Breast epithelium (tissue), 3 donors: Measurements from ENCODE around the gene EPHA2.

Experiments used
- CTCF ChIP-seq, 3 donors: fragments of 450-650 bp; IDR thresholded peaks; one replicate each; pipeline ENCODE4 v1.5.1; 2016 to 2017; ENCODE audit warnings: antibody characterized with exemption in 3 of 3, mild to moderate bottlenecking in 3 of 3, moderate library complexity in 3 of 3
- POLR2A ChIP-seq: fragments of 450-650 bp; IDR thresholded peaks from one replicate; pipeline ENCODE4 v1.6.1; 2016; ENCODE audit warnings: antibody characterized with exemption, mild to moderate bottlenecking, moderate library complexity
- POLR2AphosphoS5 ChIP-seq, 3 donors: sonication (generic); formaldehyde crosslinking; IDR thresholded peaks; one replicate each; pipeline ENCODE4 v1.6.1; 2017; ENCODE audit warnings: antibody characterized with exemption in 3 of 3

GRCh38 chr1:16119504-16119903 is 36.4 kb downstream of the EPHA2 start:
- TF ChIP-seq CTCF (IDR thresholded peaks at IDR 0.05) (no peak), POLR2AphosphoS5 (IDR thresholded peaks at IDR 0.05) (no peak), POLR2A (no peak)
